Colonic mucosa (tissue), 4 donors: ENCODE data around the gene TBX18. TPM values are rescaled to one million over a fixed set of nuclear protein-coding genes. Genes with fewer than 3 reads are reported as not detected.

Experiments used
- DNase-seq: peaks from one replicate; pipeline ENCODE4 v3.0.0-alpha.2; 2020
- H3K27ac ChIP-seq: fragments of 200-600 bp; one replicate; pipeline ENCODE4 v1.8.0; 2021
- H3K27me3 ChIP-seq: fragments of 200-600 bp; one replicate; pipeline ENCODE4 v1.8.0; 2021
- H3K36me3 ChIP-seq: fragments of 200-600 bp; one replicate; pipeline ENCODE4 v1.8.0; 2021
- H3K4me1 ChIP-seq: fragments of 200-600 bp; one replicate; pipeline ENCODE4 v1.8.0; 2021; ENCODE audit warnings: mild to moderate bottlenecking
- H3K4me3 ChIP-seq: fragments of 200-600 bp; one replicate; pipeline ENCODE4 v1.8.0; 2021
- H3K9ac ChIP-seq, 2 donors: one replicate each; pipeline ENCODE4 v1.7.0; 2013; ENCODE audit warnings: control low read depth in 2 of 2, low read depth in 2 of 2, low read length in 2 of 2
- H3K9me3 ChIP-seq: fragments of 200-600 bp; one replicate; pipeline ENCODE4 v1.8.0; 2021
- CTCF ChIP-seq: fragments of 200-600 bp; IDR thresholded peaks from one replicate; pipeline ENCODE4 v1.8.0; 2022; ENCODE audit warnings: antibody characterized with exemption, mild to moderate bottlenecking
- intact Hi-C: fragments of 100-400 bp; cut with DNase I; formaldehyde crosslinking; loops from one replicate; pipeline ENCODE4 v1.14.1; 2022
- total RNA-seq, 2 donors: library from RNA; stranded (reverse); fragmentation: NEBNext Ultra II Directional in 1 of 2; extraction: Animal tissue kit (Norgen Biotek cat#: 25700) in 1 of 2; gene quantifications; one replicate each; pipeline ENCODE4 v1.2.1, GENCODE V29; 2021
- donor health status: healthy.
- donor health status: DM: no; HTN: no; CAD: no.
- donor health status: DM: no; HTN: no; CAD: no.

The TBX18 gene
- total RNA-seq, 2 donors from 2014 or later: 0.25 to 0.35 TPM

- DNase-seq: no peak
- no peaks in the 10 kb centered on the region for H3K27me3 ChIP-seq
- no peaks in the 10 kb centered on the region for H3K4me1 ChIP-seq
- TF ChIP-seq CTCF: no peak
- H3K36me3 ChIP-seq: no peaks in the 10 kb centered on the region
- intact Hi-C loops: no loop called here
- no peaks in the 10 kb centered on the region for H3K9me3 ChIP-seq
- no peak overlapping the region for H3K9ac ChIP-seq
- H3K27ac ChIP-seq: no peak overlapping the region
- no peak overlapping the region for H3K4me3 ChIP-seq
Observed at GRCh38 chr6:84639396-84639795, 125.0 kb downstream of the TBX18 start.

GRCh38 chr6:84638286-84638685, 126.1 kb downstream of the TBX18 start:
- Histone ChIP-seq H3K36me3 (no peaks in the 10 kb centered on the region), H3K4me3 (no peak overlapping the region), H3K9me3 (no peaks in the 10 kb centered on the region), H3K27me3 (no peaks in the 10 kb centered on the region), H3K9ac (no peak overlapping the region), H3K27ac (no peak overlapping the region), H3K4me1 (no peaks in the 10 kb centered on the region)
- intact Hi-C loops: no loop called here
- TF ChIP-seq CTCF: no peak
- DNase-seq: no peak
